CMK (cell line): Measurements from ENCODE around the gene FCRL4.

ENCODE experiments used
- DNase-seq: peaks from one replicate; pipeline ENCODE4 v3.0.0-alpha.2; 2010; ENCODE audit warnings: low read depth

The FCRL4 gene

DNA sequence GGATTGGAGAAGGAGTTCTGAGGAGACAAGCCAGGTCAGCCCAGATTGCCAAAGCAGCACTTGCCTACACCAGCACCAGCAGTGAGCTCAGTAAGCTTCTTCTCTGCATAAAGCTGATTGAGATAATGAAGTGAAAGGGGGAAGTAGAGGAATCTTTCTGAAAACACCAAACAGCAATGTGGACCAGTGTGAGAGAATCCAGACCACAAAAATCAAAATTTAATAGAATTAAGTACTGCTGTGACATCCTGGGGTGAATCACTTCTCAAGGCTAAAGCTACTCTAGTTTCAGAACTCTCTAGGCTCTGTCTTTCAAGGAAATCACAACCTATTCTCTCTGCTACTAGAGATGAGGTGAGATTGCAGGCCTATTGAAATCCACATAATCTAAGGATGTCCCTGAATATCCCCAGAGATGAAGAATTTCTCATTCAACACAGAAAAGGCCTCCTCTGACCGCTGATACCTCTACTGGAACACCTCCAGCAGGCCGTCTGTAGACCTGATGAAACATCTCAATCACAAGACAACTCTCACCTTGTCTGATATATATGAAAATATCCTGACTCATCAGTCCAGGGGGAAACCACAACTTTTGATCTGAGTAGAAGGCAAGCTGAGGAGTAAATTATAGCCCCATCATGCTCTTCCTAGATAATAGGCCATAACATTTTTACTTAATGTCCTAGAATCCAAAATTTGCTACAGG is at the start of gene FCRL4:
TSS of gene FCRL4 (minus strand) at position 127 of the 709 bp plus-strand sequence. CDS start 141 bp downstream, outside the sequence.
- no peak for DNase-seq

DNA sequence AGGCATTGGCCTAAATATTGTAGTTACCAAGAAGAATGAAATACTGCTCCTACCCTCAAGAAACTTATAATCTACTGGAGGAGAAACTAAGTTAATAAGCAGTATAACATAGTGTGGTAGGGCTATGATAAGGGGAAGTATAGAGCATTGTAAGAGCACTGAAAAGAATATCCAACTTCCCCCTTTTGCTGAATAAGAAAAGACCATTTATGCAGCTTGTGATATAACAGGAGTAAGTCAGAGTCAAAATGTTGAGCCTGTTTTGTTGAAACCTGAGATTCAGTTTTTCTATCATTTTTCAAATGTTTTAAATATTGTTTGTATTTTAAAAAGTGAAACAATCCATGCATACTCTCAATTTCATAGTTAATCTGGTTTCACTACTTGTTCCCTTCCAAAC is 48.3 kb upstream of the FCRL4 start:
- no peak for DNase-seq

GRCh38 chr1:157641177-157641576 is 43.3 kb upstream of the FCRL4 start:
- no peak for DNase-seq

- DNase-seq = no peak
These were observed 41.9 kb upstream of the FCRL4 start for GRCh38 chr1:157639800-157640199.

DNA sequence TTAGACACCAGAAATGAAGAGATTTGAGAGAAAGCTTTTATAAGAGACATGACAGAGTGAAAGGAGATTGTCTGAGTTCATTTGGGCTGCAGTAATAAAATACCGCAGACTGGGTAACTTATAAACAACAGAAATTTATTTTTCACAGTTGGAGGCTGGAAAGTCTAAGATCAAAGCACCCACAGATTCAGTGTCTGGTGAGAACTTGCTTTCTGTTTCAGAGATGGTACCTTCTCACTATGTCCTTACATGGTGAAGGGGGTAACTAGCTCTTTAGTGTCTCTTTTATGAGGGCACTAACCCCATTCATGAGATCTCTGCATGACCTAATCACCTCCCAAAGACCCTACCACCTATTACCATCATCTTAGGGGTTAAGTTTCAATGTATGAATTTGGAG is 30.9 kb upstream of the FCRL4 start:
- no peak for DNase-seq

DNA sequence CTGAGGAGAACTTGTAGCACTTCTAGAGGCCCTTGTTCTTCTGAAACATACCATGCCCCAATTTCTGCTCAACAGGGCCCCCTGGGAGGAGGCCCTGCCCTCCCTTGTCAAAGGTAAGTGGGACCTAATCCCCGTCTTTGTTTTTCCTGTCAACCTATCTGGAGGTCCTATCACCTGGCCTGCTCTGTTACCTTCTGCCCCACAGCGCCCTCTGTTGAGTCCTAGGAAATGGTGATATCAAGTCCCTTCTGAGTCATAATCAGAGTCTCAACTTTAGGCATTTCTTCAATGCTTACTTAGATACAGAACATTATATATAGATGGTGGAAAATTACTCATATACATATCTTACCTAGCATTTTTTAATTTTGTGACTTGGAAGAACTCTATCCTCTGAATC is 28.2 kb upstream of the FCRL4 start:
- no peak for DNase-seq

- DNase-seq = no peak
These were observed 26.6 kb upstream of the FCRL4 start for GRCh38 chr1:157624471-157624870.

DNA sequence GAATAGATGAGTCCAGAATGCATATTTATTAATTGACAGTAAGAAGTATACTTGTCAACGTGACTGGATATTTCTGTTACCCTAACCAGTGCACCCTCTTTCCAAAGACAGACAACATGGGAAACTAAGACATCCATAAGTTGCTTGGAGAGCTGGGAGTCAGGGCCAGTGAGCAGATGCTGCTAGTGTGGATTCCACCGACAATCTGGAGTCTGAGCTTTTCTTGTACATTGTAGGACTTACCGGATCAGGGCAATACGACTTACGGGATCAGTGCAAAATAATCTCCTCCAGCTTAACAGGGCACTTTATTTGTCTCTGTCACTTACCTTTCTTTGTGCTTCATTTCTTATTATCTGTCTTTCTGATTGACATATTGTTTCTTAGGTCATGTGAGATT is 24.6 kb upstream of the FCRL4 start:
- DNase-seq = no peak

- no peak for DNase-seq
These were observed 20.3 kb upstream of the FCRL4 start for GRCh38 chr1:157618190-157618589.

DNA sequence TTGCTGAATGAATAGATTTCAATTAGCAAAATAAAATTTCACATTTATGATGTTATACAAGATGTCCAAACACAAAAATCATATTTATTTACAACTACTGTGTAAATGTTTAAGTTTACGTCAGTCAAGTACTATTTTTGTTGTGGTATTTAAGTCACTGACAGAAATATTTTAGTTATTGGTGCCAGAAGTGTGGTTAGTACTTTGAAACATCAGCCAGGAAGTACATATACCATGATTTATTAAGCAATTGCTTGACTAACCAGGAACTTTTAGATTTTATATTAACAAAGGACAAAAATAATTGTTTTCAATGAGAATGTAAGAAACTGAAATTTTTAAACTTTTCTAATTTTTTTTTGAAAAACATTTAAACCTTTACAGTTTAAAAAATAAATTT is 2.4 kb upstream of the FCRL4 start:
- no peak for DNase-seq

DNA sequence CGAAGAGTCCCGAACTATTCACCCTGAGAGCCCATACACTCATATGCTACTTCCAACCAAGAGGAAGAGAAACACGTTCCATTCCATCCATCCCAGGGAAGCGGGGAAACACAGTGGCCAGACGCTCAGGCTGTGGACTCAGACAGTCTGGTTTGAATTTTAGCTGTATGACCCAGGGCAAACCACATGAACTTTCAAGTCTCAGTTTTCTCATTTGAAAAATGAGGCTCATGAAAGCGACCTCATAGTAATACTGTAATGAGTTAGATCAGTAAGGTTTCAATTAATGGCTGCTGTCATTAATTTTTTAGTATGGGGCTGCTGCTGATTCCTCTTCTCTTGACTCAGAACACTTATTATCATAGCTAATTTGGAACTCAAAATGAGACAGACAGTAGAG is 1.5 kb downstream of the FCRL4 start:
- no peak for DNase-seq

DNA sequence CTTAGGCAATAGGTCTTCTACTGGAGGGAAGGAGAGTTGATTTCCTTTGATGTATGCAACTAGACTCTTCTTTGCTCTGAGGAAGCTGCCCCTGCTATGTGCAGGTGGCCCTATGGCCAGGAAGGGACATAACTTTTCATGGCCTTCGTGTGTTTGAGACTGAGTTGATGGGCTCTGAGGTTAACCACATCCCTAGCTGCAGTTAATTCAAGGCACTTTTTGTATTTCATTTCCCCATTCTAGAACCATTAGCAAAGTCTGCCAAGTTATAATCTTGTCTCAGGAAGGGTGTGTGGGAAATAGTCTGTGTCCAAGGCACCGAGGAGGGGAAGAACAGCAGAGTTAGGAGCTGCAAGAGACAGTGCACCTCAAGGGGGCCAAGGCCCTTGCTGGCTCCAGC is 2.5 kb downstream of the FCRL4 start:
- DNase-seq = no peak

DNA sequence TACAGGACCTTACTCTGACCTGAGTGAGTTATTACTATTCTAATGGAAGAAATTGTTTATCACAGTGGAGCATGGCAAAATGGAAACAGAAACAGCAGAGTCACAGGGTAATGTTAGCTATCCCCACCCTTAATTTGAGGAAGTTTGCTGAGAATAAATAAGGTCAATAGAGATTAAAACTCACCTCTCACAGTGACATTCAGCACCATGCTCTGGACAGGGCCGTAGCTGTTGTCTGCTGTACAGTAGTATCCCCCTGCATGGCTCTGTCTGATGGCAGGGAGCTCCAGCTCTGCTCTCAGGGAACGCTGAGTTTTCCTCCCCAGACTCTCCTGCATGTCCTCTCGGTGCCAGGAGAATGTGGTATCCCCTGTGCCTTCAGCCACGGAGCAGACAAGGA is 11.9 kb downstream of the FCRL4 start:
- no peak for DNase-seq

GRCh38 chr1:157584503-157584902 is 13.4 kb downstream of the FCRL4 start:
- DNase-seq = no peak

- no peak for DNase-seq
These were observed 17.1 kb downstream of the FCRL4 start for GRCh38 chr1:157580828-157581210.

DNA sequence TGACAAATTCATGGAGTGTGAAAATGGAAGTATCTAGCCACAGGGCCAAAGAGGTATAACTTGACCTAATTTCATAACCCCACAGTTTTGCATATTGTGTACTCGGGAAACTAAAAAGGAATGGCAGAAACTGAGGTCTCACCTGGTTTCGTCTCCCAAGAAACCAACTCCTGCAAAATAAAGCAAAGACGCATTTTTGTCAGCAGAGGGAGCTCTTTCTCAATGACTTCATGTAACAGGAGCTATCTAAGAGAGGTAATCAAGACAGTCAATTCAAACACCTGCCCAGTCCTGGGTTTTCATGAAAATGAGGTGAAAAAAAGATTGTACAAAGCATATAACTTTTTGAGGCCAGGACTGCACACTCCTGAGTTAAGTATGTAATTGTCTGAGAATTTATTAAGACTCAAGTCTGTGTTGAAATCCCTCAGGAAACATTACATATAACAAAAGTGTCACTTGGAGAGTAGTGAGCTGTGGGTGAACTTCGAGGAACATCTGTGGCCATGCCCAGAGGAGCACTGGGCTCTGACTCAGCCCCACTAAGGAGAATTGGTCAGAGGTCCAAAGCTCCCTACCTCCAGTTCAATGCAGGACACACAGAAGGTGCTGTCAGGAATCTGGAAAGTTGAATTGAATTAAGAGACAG is 17.6 kb downstream of the FCRL4 start:
- DNase-seq = peak; percentile 29

- DNase-seq = no peak
These were observed 20.5 kb downstream of the FCRL4 start for GRCh38 chr1:157577420-157577819.

GRCh38 chr1:157575744-157576143 is 22.1 kb downstream of the FCRL4 start:
- DNase-seq = no peak

DNA sequence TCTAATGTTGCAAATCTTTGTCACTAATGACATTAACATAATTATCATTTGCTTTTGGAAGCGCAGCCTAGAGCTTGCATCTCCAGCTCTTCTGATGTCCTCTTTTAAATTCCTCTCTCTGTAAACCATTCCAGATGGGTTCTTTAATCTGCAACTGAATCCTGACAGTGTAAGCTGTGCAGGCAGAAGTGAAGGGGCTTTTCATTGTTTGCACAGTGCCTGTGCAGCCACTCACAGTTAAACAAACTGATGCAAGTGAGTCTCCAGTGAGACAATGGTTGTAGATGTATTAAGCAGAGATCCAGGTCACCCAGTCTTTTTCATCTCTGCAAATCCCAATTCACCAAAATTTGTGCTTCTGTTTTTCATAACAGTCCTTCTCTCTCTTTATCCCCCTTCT is 23.0 kb downstream of the FCRL4 start:
- no peak for DNase-seq

DNA sequence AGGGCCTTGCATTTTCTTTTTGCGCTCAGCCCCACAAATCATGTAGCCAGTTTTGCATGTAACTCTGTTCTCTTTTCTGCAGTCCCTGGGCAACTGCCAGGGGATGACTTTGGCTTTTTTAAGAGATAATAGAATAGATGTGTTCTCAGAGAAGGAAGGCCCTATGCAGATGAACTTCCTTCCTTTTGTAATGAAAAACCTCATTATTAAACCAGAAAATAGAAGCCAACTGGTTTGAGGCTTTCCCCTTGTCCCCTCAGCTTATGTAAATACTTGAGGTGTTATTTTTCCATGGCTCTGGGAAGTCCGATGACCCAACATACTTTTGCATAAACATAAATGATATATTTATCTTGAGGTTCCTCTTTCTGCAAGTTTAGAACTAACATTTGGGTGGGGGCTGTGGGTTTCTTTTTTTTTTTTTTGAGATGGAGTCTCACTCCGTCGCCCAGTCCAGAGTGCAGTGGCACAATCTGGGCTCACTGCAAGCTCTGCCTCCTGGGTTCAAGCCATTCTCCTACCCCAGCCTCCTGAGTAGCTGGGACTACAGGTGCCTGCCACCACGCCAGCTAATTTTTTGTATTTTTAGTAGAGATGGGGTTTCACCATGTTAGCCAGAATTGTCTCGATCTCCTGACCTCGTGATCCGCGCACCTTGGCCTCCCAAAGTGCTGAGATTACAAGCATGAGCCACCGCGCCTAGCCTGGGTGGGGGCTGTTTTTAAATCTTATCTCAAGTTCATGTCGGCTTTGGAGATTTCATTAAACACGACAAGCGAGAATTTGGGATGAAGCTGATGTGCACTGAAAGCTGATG is 31.2 kb downstream of the FCRL4 start:
- no peak for DNase-seq

- no peak for DNase-seq
These were observed 35.4 kb downstream of the FCRL4 start for GRCh38 chr1:157562515-157562914.

DNA sequence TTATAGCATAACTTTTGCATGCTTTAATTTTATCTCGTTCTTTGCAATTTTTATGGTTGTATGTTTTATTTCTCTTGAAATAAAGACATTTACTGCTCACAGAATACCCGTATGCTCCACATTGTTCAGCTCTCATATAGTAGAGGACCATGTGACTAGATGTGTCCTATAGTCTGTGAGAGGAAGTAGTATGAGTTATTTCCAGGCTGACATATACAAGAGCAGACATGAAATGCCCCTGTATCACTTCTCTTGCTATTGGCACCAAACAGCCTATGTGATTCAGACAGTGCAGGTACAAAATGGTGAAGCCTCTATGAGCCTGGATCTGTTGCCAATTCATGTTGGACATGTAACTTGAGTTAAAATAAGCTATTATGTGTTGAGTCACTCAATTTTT is 39.8 kb downstream of the FCRL4 start:
- DNase-seq = no peak
